Heart left ventricle (tissue), 16 donors: Measurements from ENCODE around the gene ZNF730. TPM values are rescaled to one million over a fixed set of nuclear protein-coding genes. Genes with fewer than 3 reads are reported as not detected.
"Not testable (repeated sequence)": the region's sequence is repeated elsewhere in the genome, so short reads cannot be mapped to it uniquely, and the experiment has no call there.

ENCODE experiments used
- ATAC-seq, 4 donors: fragments of 200-7000 bp; cut with Tn5 transposase; one replicate each; pipeline ENCODE4 v1.9.1; 2020 to 2022; ENCODE audit warnings: moderate library complexity in 4 of 4, mild to moderate bottlenecking in 3 of 4, moderate number of reproducible peaks in 1 of 4
- DNase-seq, 5 donors: peaks; one replicate each; pipeline ENCODE4 v3.0.0-alpha.2; 2020
- H3K27ac ChIP-seq, 12 donors: fragments of 200-600 bp; sonication (generic) in 4 of 12; one replicate each; pipeline versions ENCODE4 v1.5.0 to v1.8.0; 2016 to 2022; ENCODE audit warnings: mild to moderate bottlenecking in 2 of 12
- H3K27me3 ChIP-seq, 9 donors: fragments of 200-600 bp; sonication (generic) in 2 of 9; one replicate each; pipeline versions ENCODE4 v1.5.1 to v1.8.0; 2016 to 2022; ENCODE audit warnings: mild to moderate bottlenecking in 3 of 9
- H3K36me3 ChIP-seq, 9 donors: fragments of 200-600 bp; sonication (generic) in 2 of 9; one replicate each; pipeline versions ENCODE4 v1.5.0 to v1.8.0; 2018 to 2022; ENCODE audit warnings: mild to moderate bottlenecking in 2 of 9
- H3K4me1 ChIP-seq, 12 donors: fragments of 200-600 bp; sonication (generic) in 4 of 12; one replicate each; pipeline versions ENCODE4 v1.5.0 to v1.8.0; 2016 to 2022; ENCODE audit warnings: mild to moderate bottlenecking in 3 of 12
- H3K4me3 ChIP-seq, 12 donors: fragments of 200-600 bp; sonication (generic) in 4 of 12; one replicate each; pipeline versions ENCODE4 v1.5.0 to v1.8.0; 2017 to 2022; ENCODE audit warnings: mild to moderate bottlenecking in 9 of 12, moderate library complexity in 4 of 12
- H3K9me3 ChIP-seq, 12 donors: fragments of 200-600 bp; sonication (generic) in 4 of 12; one replicate each; pipeline versions ENCODE4 v1.5.0 to v1.8.0; 2016 to 2022; ENCODE audit warnings: mild to moderate bottlenecking in 1 of 12
- CTCF ChIP-seq, 12 donors: fragments of 200-600 bp; sonication (generic) in 4 of 12; IDR thresholded peaks; one replicate each; pipeline versions ENCODE4 v1.5.0 to v1.8.0; 2018 to 2022; ENCODE audit warnings: antibody characterized with exemption in 12 of 12, mild to moderate bottlenecking in 5 of 12
- POLR2A ChIP-seq, 2 donors: fragments of 450-650 bp; IDR thresholded peaks; one replicate each; pipeline ENCODE4 v1.6.1; 2017; ENCODE audit warnings: antibody characterized with exemption in 2 of 2, mild to moderate bottlenecking in 2 of 2, moderate library complexity in 2 of 2
- WGBS, 4 donors: extraction: QIAGEN DNeasy Blood & Tissue Kit in 2 of 4; methylation state at CpG; one replicate each; pipeline versions ENCODE4 v1.1.5 to v1.1.7; 2013 to 2018; 5-methylcytosine and 5-hydroxymethylcytosine counted together
- intact Hi-C, 10 donors: fragments of 100-400 bp; cut with DNase I; formaldehyde crosslinking; loops; one replicate each; pipeline versions ENCODE4 v1.11.1 to v1.14.2; 2022
- polyA plus RNA-seq, 2 donors: library from polyadenylated mRNA; stranded (reverse); fragments of 200-250 nt; gene quantifications; one replicate each; pipeline ENCODE4 v1.2.3, GENCODE V29; 2013
- total RNA-seq, 9 donors: library from RNA; depleted of rRNA in 2 of 9; stranded (reverse); fragments of >200 nt in 2 of 9; fragmentation: NEBNext Ultra II Directional in 3 of 9; extraction: Animal tissue kit (Norgen Biotek cat#: 25700) in 3 of 9; gene quantifications; one replicate each; pipeline versions ENCODE4 v1.1.0 to v1.2.4, GENCODE V29; 2016 to 2023
- donor health status: ischemic (EF 13 %, LVEDD 7.1; RV severe dilation, severe dysfunction).
- donor health status: healthy with polysubstance abuse.
- donor health status: DM: no; HTN: yes; CAD: no.
- donor health status: DM: no; HTN: no; CAD: no.
- donor health status: ischemic (EF 25% LVEDD 6.9; RV normal size, moderate dysfunction).
- donor health status: ischemic (EF 25% LVEDD 5.7; RV mildly dilated, moderate dysfunction).
- donor health status: healthy.
- donor health status: DM: yes; HTN: yes; CAD: no.
- donor health status: ischemic (EF 35%, LVEDD 5.7; RV mildly dilated, moderate dysfunction).
- donor health status: nonischemic (EF 11% LVEDD 7.7; RV severe dilation, severe dysfunction).
- donor health status: DM: yes; HTN: yes; CAD: no.
- donor health status: PGD.
- donor health status: ischemic (EF 29% LVEDD 5.4; RV normal size, mild dysfunction).
- donor health status: nonischemic (EF 23%, LVEDD 6.1; RV moderate dilation, normal function).

ZNF730 gene
- total and polyA plus RNA-seq, 11 donors = 0.16 to 0.40 (median 0.22) TPM; not detected in 7

GRCh38 chr19:23145617-23146415, 29.0 kb downstream of the ZNF730 start:
- intact Hi-C loops = no loop called here
- H3K9me3 ChIP-seq = peaks cover 0 to 94% (median 49%) of the 10 kb centered on the region in 12 donors
- H3K4me3 ChIP-seq = no peak overlapping the region
- DNase-seq (no peak), ATAC-seq (no peak)
- no peaks in the 10 kb centered on the region for H3K27me3 ChIP-seq
- no peaks in the 10 kb centered on the region for H3K36me3 ChIP-seq
- H3K27ac ChIP-seq = no peak overlapping the region
- H3K4me1 ChIP-seq = no peaks in the 10 kb centered on the region
- no peak for TF ChIP-seq CTCF (IDR thresholded peaks at IDR 0.05)
- 96 to 98% (median 98%) methylated on average over 3 of the region's 3 CpGs for WGBS, 4 donors

GRCh38 chr19:23160766-23161165, 43.9 kb downstream of the ZNF730 start:
- H3K36me3 ChIP-seq = no peaks in the 10 kb centered on the region
- DNase-seq (no peak), ATAC-seq (no peak)
- intact Hi-C loops = no loop called here
- H3K27ac ChIP-seq = no peak overlapping the region
- no peaks in the 10 kb centered on the region for H3K4me1 ChIP-seq
- WGBS, 4 donors = 93 to 96% (median 95%) methylated on average over 12 to 23 of the region's 23 CpGs
- peaks cover 0 to 15% (median 0%) of the 10 kb centered on the region in 12 donors for H3K9me3 ChIP-seq
- H3K27me3 ChIP-seq = no peaks in the 10 kb centered on the region
- TF ChIP-seq CTCF (IDR thresholded peaks at IDR 0.05) = no peak
- TF ChIP-seq POLR2A (IDR thresholded peaks at IDR 0.05) = no peak
- H3K4me3 ChIP-seq = no peak overlapping the region

DNA sequence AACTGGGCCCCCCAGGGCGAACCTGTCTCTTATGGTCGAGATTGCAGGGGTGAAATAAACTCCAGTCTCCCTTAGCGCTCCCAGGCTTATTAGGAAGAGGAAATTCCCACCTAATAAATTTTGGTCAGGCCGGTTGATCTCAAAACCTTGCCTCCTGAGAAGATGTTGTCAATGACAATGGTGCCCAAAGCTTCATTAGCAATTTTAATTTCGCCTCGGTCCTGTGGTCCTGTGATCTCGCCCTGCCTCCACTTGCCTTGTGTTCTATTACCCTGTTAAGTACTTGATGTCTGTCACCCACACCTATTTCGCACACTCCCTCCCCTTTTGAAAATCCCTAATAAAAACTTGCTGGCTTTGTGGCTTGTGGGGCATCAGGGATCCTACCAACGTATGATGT, 51.5 kb downstream of the ZNF730 start:
- DNase-seq, H3K9me3 ChIP-seq, intact Hi-C loops, H3K4me1 ChIP-seq, H3K27ac ChIP-seq, H3K4me3 ChIP-seq, ATAC-seq, H3K36me3 ChIP-seq: not testable (repeated sequence)
- H3K27me3 ChIP-seq = peaks cover 0 to 18% (median 0%) of the 10 kb centered on the region in 9 donors
- 11 to 16% (median 14%) methylated on average over 9 of the region's 9 CpGs for WGBS, 4 donors

DNA sequence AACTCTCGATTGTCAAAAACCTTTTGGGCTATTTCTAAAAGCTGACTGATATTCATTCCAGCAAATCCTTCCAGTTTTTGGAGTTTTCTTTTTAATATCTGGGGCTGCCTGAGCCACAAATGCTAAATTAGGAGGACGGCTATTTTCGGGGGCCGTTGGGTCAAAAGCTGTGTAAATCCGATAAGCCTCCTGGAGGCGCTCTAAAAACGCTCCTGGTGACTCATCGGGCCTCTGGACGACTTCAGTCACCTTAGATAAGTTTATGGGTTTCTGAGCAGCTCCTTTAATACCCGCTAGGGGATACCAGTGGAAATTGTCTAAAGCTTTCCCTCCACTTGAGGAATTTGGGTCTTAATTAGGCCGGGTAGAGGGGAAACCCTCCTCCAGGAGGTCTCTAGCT, 66.4 kb downstream of the ZNF730 start:
- no peak overlapping the region for H3K27ac ChIP-seq
- H3K4me1 ChIP-seq = no peaks in the 10 kb centered on the region
- H3K4me3 ChIP-seq = no peak overlapping the region
- 64 to 72% (median 66%) methylated on average over 11 of the region's 11 CpGs for WGBS, 4 donors
- ATAC-seq (no peak), DNase-seq (no peak)
- no peak for TF ChIP-seq CTCF (IDR thresholded peaks at IDR 0.05)
- TF ChIP-seq POLR2A (IDR thresholded peaks at IDR 0.05) = no peak
- H3K9me3 ChIP-seq = peaks cover 0 to 10% (median 0%) of the 10 kb centered on the region in 12 donors
- no peaks in the 10 kb centered on the region for H3K36me3 ChIP-seq
- H3K27me3 ChIP-seq = no peaks in the 10 kb centered on the region
- intact Hi-C loops = no loop called here

- TF ChIP-seq CTCF (IDR thresholded peaks at IDR 0.05) = no peak
- TF ChIP-seq POLR2A (IDR thresholded peaks at IDR 0.05) = no peak
- Histone ChIP-seq H3K9me3 (peaks cover 0 to 24% (median 0%) of the 10 kb centered on the region in 12 donors), H3K4me3 (no peak overlapping the region), H3K27ac (no peak overlapping the region), H3K36me3 (no peaks in the 10 kb centered on the region), H3K4me1 (no peaks in the 10 kb centered on the region), H3K27me3 (no peaks in the 10 kb centered on the region)
- ATAC-seq (no peak), DNase-seq (no peak)
- WGBS, 4 donors = 83 to 85% (median 85%) methylated on average over 9 of the region's 9 CpGs
- intact Hi-C loops = no loop called here
These were observed 73.5 kb downstream of the ZNF730 start for GRCh38 chr19:23190341-23190740.
